Right atrium auricular region (tissue), 2 donors: ENCODE measurements around the gene CRAMP1. TPM values are rescaled to one million over a fixed set of nuclear protein-coding genes. Genes with fewer than 3 reads are reported as not detected.
"Not testable (repeated sequence)": the region's sequence is repeated elsewhere in the genome, so short reads cannot be mapped to it uniquely, and the experiment has no call there.

ENCODE experiments used
- DNase-seq: peaks from one replicate; pipeline ENCODE4 v3.0.0-alpha.2; 2019; ENCODE audit warnings: low spot score
- H3K27ac ChIP-seq, 2 donors: fragments of 200-600 bp; sonication (generic); 1 replicate in 1 of 2; 2 replicates in 1 of 2; pipeline ENCODE4 v1.5.1; 2016 to 2019
- H3K27me3 ChIP-seq, 2 donors: fragments of 200-600 bp; sonication (generic); one replicate each; pipeline versions ENCODE4 v1.5.1 to v1.6.0; 2017 to 2019
- H3K36me3 ChIP-seq: fragments of 200-600 bp; sonication (generic); one replicate; pipeline ENCODE4 v1.5.1; 2016
- H3K4me1 ChIP-seq, 2 donors: fragments of 200-600 bp; sonication (generic); one replicate each; pipeline versions ENCODE4 v1.5.1 to v1.6.0; 2017 to 2019
- H3K4me3 ChIP-seq, 2 donors: fragments of 200-600 bp; sonication (generic); 1 replicate in 1 of 2; 2 replicates in 1 of 2; pipeline ENCODE4 v1.5.1; 2017 to 2019; ENCODE audit warnings: mild to moderate bottlenecking in 1 of 2, moderate library complexity in 1 of 2
- H3K9me3 ChIP-seq, 2 donors: fragments of 200-600 bp; sonication (generic); one replicate each; pipeline ENCODE4 v1.5.1; 2019
- CTCF ChIP-seq, 2 donors: fragments of 200-600 bp; sonication (generic); IDR thresholded peaks; one replicate each; pipeline ENCODE4 v1.5.1; 2019; ENCODE audit warnings: antibody characterized with exemption in 2 of 2
- total RNA-seq, 2 donors: library from RNA; depleted of rRNA; stranded (reverse); fragments of >200 nt; gene quantifications; one replicate each; pipeline ENCODE4 v1.1.0, GENCODE V29; 2016

CRAMP1 gene
- total RNA-seq, 2 donors from 2014 or later = 7.7 to 9.7 TPM

- no peak for DNase-seq
- H3K36me3 ChIP-seq = no peaks in the 10 kb centered on the region
- H3K9me3 ChIP-seq = no peaks in the 10 kb centered on the region
- H3K4me1 ChIP-seq = no peaks in the 10 kb centered on the region
- H3K27me3 ChIP-seq = no peaks in the 10 kb centered on the region
- no peak overlapping the region for H3K4me3 ChIP-seq
- no peak for TF ChIP-seq CTCF (IDR thresholded peaks at IDR 0.05)
- no peak overlapping the region for H3K27ac ChIP-seq
Observed at GRCh38 chr16:1590930-1591705, 21.0 kb upstream of the CRAMP1 start.

- DNase-seq = no peak
- Histone ChIP-seq H3K9me3 (no peaks in the 10 kb centered on the region), H3K27me3 (no peaks in the 10 kb centered on the region), H3K4me3 (no peak overlapping the region), H3K4me1 (no peaks in the 10 kb centered on the region), H3K36me3 (no peaks in the 10 kb centered on the region), H3K27ac (no peak overlapping the region)
- no peak for TF ChIP-seq CTCF (IDR thresholded peaks at IDR 0.05)
Observed at GRCh38 chr16:1592446-1592845, 19.7 kb upstream of the CRAMP1 start.

- not testable (repeated sequence) for H3K27ac ChIP-seq, DNase-seq, H3K4me3 ChIP-seq, H3K27me3 ChIP-seq, H3K36me3 ChIP-seq, H3K4me1 ChIP-seq, H3K9me3 ChIP-seq
Observed at GRCh38 chr16:1595511-1595910, 16.6 kb upstream of the CRAMP1 start.

GRCh38 chr16:1596516-1596915, 15.6 kb upstream of the CRAMP1 start:
- TF ChIP-seq CTCF (IDR thresholded peaks at IDR 0.05) = no peak
- Histone ChIP-seq H3K36me3 (peaks cover 8% of the 10 kb centered on the region), H3K4me3 (no peak overlapping the region), H3K27ac (no peak overlapping the region), H3K27me3 (no peaks in the 10 kb centered on the region), H3K9me3 (no peaks in the 10 kb centered on the region), H3K4me1 (no peaks in the 10 kb centered on the region)
- no peak for DNase-seq

- no peak for DNase-seq
- H3K4me3 ChIP-seq = no peak overlapping the region
- H3K9me3 ChIP-seq = no peaks in the 10 kb centered on the region
- no peak for TF ChIP-seq CTCF (IDR thresholded peaks at IDR 0.05)
- H3K27me3 ChIP-seq = no peaks in the 10 kb centered on the region
- H3K36me3 ChIP-seq = peaks cover 10% of the 10 kb centered on the region
- no peak overlapping the region for H3K27ac ChIP-seq
- no peaks in the 10 kb centered on the region for H3K4me1 ChIP-seq
Observed at GRCh38 chr16:1597154-1597553, 15.0 kb upstream of the CRAMP1 start.

GRCh38 chr16:1601031-1601430, 11.1 kb upstream of the CRAMP1 start:
- Histone ChIP-seq H3K4me1 (no peaks in the 10 kb centered on the region), H3K27me3 (no peaks in the 10 kb centered on the region), H3K27ac (no peak overlapping the region), H3K9me3 (no peaks in the 10 kb centered on the region), H3K36me3 (peaks cover 10% of the 10 kb centered on the region), H3K4me3 (no peak overlapping the region)
- DNase-seq = no peak
- TF ChIP-seq CTCF (IDR thresholded peaks at IDR 0.05) = no peak
